ENCODE data around the gene CNPY1.

Gene CNPY1

DNA sequence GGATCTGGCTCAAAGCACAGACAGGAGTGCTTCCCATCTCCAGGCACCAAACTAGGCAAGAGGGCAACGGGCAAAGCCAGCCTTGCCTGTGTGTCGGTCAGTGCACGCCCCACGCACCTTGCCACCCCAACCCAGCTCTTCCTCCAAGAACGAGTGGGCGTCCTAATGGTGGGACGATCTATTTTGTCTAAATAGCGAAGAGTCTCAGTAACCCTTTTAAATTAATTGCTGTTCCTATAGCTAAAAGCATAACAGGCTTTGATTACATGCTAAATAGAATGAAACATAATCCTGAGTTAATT lies 76.2 kb downstream of the CNPY1 start:
- no peaks in the 10 kb centered on the region for H3K9me3 ChIP-seq (ENCODE audit: low read length)
- H3K27me3 ChIP-seq (ENCODE audit: insufficient read depth, low read length): no peaks in the 10 kb centered on the region
- H3K36me3 ChIP-seq (ENCODE audit: insufficient read depth, low read length): peaks cover 2% of the 10 kb centered on the region
- no peak overlapping the region for H2AFZ ChIP-seq (ENCODE audit: low read depth, low read length)
- H3K4me1 ChIP-seq (ENCODE audit: insufficient read depth, low read length): peaks cover 47% of the 10 kb centered on the region
- no peak overlapping the region for H3K4me3 ChIP-seq (ENCODE audit: low read length)

DNA sequence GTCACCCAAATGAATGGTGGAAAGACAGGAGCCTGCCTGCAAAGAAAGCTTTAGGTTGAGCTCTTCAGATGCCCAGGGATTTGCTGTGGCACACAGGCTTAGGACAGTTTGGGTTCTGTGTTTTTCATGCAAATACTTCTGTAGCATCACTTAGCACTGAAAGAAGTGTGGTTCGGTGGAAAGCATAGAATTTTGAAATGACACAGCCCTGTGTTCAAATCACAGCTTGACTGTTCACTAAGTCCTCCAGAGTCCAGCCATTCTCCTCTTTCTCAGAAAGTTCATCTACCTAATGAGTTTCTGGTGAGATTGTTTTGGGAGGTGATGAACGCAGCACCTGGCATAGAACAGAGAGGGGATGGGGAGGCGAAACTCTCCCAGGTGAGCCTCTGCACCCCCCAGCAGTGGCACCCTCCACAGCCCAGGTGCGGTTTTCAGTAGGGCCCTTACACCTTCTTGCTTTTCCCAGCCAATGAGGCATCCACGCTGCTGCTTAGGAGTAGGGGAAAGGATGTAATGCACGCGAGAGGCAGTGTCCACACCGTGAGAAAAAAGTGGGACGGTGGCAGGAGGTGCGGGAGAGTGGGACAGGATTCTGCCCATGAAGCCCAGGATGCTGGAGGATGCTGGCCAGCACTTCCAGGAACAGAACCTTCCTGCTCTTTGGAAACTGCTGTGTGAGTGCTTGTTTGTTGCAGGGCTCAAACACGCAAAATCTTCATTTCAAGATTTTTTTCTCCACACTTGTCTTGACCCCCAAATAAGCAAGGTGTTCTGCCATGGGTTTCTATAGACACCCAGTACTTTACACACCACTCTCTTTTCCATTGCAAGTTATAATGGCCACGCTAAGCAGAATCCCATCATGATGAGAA lies 76.8 kb downstream of the CNPY1 start:
- peaks cover 2% of the 10 kb centered on the region for H3K36me3 ChIP-seq (ENCODE audit: insufficient read depth, low read length)
- H2AFZ ChIP-seq (ENCODE audit: low read depth, low read length): no peak overlapping the region
- H3K9me3 ChIP-seq (ENCODE audit: low read length): no peaks in the 10 kb centered on the region
- H3K4me3 ChIP-seq (ENCODE audit: low read length): peak overlapping the region; percentile 84
- no peaks in the 10 kb centered on the region for H3K27me3 ChIP-seq (ENCODE audit: insufficient read depth, low read length)
- peaks cover 50% of the 10 kb centered on the region for H3K4me1 ChIP-seq (ENCODE audit: insufficient read depth, low read length)

DNA sequence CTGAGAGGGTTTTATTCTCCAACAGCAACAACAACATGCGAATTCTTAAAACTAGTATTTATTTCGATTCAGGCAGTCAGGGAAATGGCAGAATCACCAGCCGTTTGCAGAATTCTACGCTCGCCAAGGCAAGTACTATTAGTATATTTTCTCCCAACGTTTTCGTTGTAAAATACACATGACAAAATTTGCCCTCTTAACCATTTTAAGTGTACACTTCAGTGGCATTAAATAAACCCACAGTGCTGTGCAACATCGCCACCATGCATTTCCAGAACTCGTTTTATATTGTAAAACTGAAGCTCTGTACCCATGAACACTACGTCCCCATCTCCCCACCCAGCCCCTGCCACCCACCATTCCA lies 77.6 kb downstream of the CNPY1 start:
- H3K4me3 ChIP-seq (ENCODE audit: low read length): peak overlapping the region; percentile 84
- peak overlapping the region; percentile 39 for H2AFZ ChIP-seq (ENCODE audit: low read depth, low read length)
- H3K9me3 ChIP-seq (ENCODE audit: low read length): no peaks in the 10 kb centered on the region
- H3K36me3 ChIP-seq (ENCODE audit: insufficient read depth, low read length): peaks cover 5% of the 10 kb centered on the region
- H3K4me1 ChIP-seq (ENCODE audit: insufficient read depth, low read length): peaks cover 50% of the 10 kb centered on the region
- H3K27me3 ChIP-seq (ENCODE audit: insufficient read depth, low read length): no peaks in the 10 kb centered on the region

DNA sequence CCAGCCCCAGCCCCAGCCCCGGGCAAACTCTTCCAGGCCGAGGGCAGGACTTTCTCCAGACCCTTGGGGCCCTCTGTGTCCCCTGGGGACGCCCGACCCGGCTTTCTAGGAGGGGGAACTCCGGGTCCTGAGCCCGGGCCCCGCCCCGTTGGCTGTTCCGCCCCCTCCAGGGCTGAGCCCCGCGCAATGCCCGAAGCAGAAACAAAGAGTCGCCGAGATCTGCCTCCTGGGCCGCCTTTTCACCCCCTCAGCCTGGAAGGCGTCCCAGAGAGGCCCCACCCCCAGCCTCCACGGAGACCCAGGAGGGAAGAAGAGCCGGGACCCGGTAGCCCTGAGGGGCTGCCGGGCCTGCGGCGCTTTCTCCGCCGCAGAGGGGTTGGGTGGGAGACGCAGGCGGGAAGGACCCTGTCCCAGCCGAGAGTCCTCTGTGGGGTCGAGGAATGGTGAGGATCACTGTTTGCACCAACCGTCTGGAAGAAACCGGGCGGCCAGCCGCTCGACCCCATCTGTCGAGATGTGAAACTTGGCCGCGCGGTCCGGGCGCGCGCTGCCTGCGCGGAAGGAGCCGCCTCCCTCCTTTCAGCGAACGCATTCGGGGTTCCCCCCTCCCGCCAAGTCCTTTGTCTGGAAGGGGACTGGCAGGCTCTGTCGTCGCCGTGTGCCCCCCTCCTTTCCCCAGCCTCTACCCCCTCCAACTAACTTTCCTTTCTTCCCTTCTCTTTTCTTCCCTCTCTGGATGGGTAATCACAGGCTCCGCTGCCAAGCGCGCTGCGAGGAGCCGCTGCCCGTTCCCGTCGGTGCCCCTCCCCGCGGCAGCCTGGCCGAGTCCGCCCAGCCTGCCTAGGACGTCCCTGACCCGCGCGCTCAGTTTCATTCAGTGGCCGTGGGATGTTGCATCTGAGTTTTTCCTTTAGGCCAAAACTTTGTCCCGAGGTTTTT lies 78.2 kb downstream of the CNPY1 start:
- Histone ChIP-seq H3K4me3 (ENCODE audit: low read length) (peak overlapping the region; percentile 84), H3K27me3 (ENCODE audit: insufficient read depth, low read length) (no peaks in the 10 kb centered on the region), H3K36me3 (ENCODE audit: insufficient read depth, low read length) (peaks cover 5% of the 10 kb centered on the region), H3K9me3 (ENCODE audit: low read length) (no peaks in the 10 kb centered on the region), H2AFZ (ENCODE audit: low read depth, low read length) (peak overlapping the region; percentile 39), H3K4me1 (ENCODE audit: insufficient read depth, low read length) (peaks cover 47% of the 10 kb centered on the region)

DNA sequence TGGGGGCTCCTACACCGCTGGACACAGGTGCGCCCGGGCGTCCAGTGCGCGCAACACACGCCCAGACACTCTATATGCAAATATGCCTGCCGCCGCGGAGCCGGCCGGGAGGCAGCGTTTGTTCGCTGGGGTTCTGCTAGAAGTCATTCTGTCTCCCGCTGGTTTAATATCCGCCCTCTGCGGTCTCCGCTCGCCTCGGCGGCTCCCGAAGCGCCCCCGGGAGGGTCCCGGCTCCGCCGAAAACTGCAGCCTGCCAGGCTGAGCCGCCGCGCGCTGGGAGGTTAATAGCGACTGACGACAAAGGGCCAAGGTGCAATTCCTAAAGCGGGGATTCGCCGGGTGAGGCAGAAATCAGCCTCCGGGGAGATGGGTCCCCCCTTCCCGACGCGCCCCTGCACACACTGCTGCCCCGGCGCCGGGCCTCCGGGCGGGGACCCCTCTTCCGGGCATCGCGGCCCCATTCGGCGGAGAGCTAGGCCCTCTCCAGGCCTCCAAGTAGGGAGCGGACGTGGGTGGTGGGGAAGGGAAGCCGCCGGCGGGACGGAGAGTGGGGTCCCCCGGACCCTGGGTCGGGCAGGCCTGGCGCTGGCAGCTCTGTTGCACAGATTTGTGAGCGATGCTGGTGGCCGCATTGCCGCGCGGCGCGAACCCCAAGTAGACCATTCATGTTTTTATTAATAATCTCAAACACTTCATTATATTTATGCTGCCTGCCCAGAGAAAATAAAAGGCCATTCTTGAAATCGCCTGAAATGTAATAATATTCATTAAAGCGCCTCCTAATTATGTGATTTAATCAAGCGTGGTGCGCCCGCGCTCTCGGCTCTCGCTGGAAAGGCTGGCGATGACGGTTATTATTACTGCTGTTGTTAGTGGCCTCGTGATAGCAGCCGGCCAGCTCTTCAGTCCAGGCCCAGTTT lies 79.3 kb downstream of the CNPY1 start:
- Histone ChIP-seq H3K36me3 (ENCODE audit: insufficient read depth, low read length) (peaks cover 14% of the 10 kb centered on the region), H2AFZ (ENCODE audit: low read depth, low read length) (peak overlapping the region; percentile 67), H3K4me1 (ENCODE audit: insufficient read depth, low read length) (peaks cover 36% of the 10 kb centered on the region), H3K9me3 (ENCODE audit: low read length) (no peaks in the 10 kb centered on the region), H3K27me3 (ENCODE audit: insufficient read depth, low read length) (no peaks in the 10 kb centered on the region), H3K4me3 (ENCODE audit: low read length) (peak overlapping the region; percentile 84)

DNA sequence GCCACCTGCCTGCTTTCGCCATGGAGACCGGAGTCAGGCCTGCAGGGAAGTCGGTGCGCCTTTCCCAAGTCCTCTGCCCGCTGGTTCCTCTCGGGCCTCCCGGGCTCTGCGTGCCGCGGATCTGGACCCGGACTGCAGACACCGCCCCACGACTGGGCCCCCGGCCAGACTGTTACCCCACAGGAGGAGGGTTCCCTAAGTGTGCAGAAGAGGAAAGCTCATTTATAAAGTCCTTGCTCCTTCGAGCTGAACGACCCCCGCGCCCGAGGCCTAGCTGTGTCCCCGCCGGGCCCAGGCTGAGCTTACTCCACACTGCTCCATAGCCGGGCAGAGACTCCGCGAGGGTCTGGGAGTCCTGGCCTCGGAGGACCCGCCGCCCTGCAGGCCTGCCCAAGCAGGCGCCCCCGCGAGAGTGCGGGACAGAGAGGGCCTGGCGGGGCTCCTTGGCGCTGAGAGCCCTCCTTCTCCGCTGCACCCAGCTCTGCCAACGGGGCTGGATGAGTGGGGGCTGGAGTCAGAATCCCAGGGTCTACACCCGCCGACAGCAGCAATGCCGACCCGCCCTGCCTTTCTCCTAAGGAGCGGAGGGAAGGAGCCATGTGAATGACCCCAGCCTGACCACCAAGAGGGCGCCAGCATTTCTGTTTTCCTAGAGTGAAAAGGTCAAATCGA lies 80.1 kb downstream of the CNPY1 start:
- H2AFZ ChIP-seq (ENCODE audit: low read depth, low read length): peak overlapping the region; percentile 67
- no peaks in the 10 kb centered on the region for H3K9me3 ChIP-seq (ENCODE audit: low read length)
- peaks cover 30% of the 10 kb centered on the region for H3K4me1 ChIP-seq (ENCODE audit: insufficient read depth, low read length)
- H3K27me3 ChIP-seq (ENCODE audit: insufficient read depth, low read length): no peaks in the 10 kb centered on the region
- peaks cover 17% of the 10 kb centered on the region for H3K36me3 ChIP-seq (ENCODE audit: insufficient read depth, low read length)
- H3K4me3 ChIP-seq (ENCODE audit: low read length): peak overlapping the region; percentile 84

DNA sequence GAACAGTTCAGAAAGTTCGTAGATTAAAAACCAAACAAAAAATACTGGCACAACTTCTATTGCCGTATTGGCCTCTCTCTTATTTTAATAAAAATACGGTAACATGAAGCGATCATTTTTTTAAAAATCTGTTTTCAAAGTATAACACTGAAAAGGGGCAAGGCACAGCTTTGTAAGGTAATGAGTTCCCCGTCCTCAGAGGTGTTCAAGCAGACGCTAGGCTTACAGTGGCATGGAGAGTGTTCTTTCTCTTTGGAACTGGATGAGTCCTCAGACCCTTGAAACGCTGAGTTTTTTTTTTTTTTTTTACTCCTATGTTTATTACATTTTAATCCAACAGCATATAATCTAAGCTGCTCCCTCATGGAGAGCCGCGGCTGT lies 80.6 kb downstream of the CNPY1 start:
- H3K4me3 ChIP-seq (ENCODE audit: low read length): no peak overlapping the region
- H3K27me3 ChIP-seq (ENCODE audit: insufficient read depth, low read length): no peaks in the 10 kb centered on the region
- no peaks in the 10 kb centered on the region for H3K9me3 ChIP-seq (ENCODE audit: low read length)
- H2AFZ ChIP-seq (ENCODE audit: low read depth, low read length): no peak overlapping the region
- peaks cover 17% of the 10 kb centered on the region for H3K36me3 ChIP-seq (ENCODE audit: insufficient read depth, low read length)
- H3K4me1 ChIP-seq (ENCODE audit: insufficient read depth, low read length): peaks cover 30% of the 10 kb centered on the region

DNA sequence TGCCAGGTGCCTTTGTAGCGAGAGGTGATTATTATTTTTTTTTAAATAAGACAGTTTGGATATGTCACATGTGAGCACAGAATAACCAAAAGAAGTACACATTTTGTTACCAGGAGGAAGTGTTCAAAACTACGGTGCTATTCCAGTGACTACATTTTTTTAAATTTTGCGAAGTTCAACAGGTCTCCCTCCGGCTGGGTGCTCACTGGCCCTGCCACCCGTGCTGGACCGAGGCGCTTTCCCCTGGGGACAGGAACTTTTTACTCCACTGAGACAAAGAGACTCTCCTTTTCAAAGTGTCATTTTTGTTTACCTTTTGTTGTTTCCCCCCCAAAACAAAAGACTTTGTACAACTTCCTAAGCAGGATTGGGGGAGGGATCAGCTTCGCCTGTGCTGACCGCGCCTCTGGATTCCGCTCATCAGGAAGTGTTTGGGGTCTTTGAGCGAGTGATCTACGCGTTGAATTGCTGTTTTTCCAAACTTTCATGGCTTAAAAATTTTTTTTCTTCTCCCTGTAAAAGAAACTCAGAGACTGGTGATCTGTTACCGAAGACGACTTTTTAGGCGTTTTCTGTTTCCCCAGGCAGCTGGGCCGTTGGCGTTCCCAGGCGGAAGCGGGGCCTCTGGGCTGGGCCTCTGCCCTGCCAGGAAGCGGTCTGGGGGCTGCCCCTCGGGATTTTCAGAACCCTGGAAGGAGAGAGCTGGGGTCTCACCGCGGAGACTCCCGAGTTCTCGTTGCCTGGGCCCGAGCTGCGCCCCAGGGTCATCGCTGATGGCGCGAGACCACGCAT lies 81.2 kb downstream of the CNPY1 start:
- H3K36me3 ChIP-seq (ENCODE audit: insufficient read depth, low read length): peaks cover 17% of the 10 kb centered on the region
- no peak overlapping the region for H3K4me3 ChIP-seq (ENCODE audit: low read length)

DNA sequence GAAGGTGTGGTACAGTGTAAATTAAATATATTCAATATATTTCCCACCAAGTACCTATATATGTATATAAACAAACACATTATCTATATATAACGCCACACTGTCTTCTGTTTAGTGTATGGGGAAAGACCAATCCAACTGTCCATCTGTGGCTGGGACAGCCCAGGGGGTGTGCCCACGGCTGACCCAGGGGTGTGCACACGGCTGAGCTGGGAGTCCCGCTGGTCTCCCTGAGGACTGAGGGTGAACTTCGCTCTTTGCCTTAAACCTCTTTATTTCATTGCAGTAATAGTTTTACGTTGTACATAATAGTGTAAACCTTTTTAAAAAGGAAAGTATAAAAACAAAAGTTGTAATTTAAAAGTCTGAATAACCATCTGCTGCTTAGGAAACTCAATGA lies 82.2 kb downstream of the CNPY1 start:
- H3K9me3 ChIP-seq (ENCODE audit: low read length): no peaks in the 10 kb centered on the region
- H2AFZ ChIP-seq (ENCODE audit: low read depth, low read length): no peak overlapping the region
- H3K4me3 ChIP-seq (ENCODE audit: low read length): no peak overlapping the region
- H3K4me1 ChIP-seq (ENCODE audit: insufficient read depth, low read length): peaks cover 35% of the 10 kb centered on the region
- H3K27me3 ChIP-seq (ENCODE audit: insufficient read depth, low read length): no peaks in the 10 kb centered on the region
- H3K36me3 ChIP-seq (ENCODE audit: insufficient read depth, low read length): peaks cover 17% of the 10 kb centered on the region

More for the DNA sequence above, 81.2 kb downstream of the CNPY1 start:
- Histone ChIP-seq H3K4me1 (ENCODE audit: insufficient read depth, low read length) (peaks cover 32% of the 10 kb centered on the region), H3K27me3 (ENCODE audit: insufficient read depth, low read length) (no peaks in the 10 kb centered on the region), H2AFZ (ENCODE audit: low read depth, low read length) (no peak overlapping the region), H3K9me3 (ENCODE audit: low read length) (no peaks in the 10 kb centered on the region)

DNA sequence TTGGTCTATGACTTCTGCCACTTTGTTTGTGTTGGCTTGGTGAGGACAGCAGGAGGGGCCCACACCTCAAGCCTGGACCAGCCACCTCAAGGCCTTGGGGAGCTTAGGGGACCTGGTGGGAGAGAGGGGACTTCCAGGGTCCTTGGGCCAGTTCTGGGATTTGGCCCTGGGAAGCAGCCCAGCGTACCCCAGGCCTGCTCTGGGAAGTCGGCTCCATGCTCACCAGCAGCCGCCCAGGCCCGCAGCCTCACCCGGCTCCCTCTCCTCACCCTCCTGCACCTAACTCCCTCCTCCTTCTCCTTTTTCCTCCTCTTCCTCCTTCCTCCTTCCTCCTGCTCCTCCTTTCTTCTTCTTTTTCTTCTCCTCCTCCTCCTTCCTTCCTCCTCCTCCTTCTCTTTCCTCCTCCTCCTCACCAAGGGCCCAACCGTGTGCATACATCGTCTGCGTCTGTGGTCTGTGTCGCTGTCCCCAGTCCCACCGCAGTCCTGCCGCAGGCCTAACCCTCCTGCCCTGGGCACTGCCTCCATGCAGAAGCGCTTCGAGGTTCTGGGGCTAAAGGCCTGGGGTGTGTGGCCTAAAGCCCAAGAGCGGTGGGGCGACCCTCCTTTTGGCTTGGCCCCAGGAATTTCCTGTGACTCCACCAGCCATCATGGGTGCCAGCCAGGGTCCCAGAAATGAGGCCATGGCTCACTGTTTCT lies 83.1 kb downstream of the CNPY1 start:
- no peak overlapping the region for H2AFZ ChIP-seq (ENCODE audit: low read depth, low read length)
- peaks cover 27% of the 10 kb centered on the region for H3K4me1 ChIP-seq (ENCODE audit: insufficient read depth, low read length)

DNA sequence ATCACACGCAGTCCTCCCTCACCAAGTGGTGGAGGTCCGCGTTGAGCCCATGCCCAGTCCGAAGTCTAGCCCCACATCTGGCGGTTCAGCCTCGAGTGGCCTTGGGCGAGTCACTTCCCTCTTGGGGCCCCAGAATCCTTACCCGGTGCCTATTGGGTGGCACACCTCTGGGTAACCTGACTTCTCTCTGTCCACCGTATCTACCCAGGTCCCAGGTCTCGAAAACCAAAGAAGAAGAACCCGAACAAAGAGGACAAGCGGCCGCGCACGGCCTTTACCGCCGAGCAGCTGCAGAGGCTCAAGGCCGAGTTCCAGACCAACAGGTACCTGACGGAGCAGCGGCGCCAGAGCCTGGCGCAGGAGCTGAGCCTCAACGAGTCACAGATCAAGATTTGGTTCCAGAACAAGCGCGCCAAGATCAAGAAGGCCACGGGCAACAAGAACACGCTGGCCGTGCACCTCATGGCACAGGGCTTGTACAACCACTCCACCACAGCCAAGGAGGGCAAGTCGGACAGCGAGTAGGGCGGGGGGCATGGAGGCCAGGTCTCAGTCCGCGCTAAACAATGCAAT lies 84.1 kb downstream of the CNPY1 start:
- Histone ChIP-seq H3K4me1 (ENCODE audit: insufficient read depth, low read length) (peaks cover 27% of the 10 kb centered on the region), H3K36me3 (ENCODE audit: insufficient read depth, low read length) (peaks cover 17% of the 10 kb centered on the region)

More for the DNA sequence above, 83.1 kb downstream of the CNPY1 start:
- Histone ChIP-seq H3K27me3 (ENCODE audit: insufficient read depth, low read length) (no peaks in the 10 kb centered on the region), H3K9me3 (ENCODE audit: low read length) (no peaks in the 10 kb centered on the region), H3K36me3 (ENCODE audit: insufficient read depth, low read length) (peaks cover 17% of the 10 kb centered on the region), H3K4me3 (ENCODE audit: low read length) (no peak overlapping the region)

More for the DNA sequence above, 84.1 kb downstream of the CNPY1 start:
- Histone ChIP-seq H3K4me3 (ENCODE audit: low read length) (no peak overlapping the region), H2AFZ (ENCODE audit: low read depth, low read length) (no peak overlapping the region), H3K27me3 (ENCODE audit: insufficient read depth, low read length) (no peaks in the 10 kb centered on the region), H3K9me3 (ENCODE audit: low read length) (no peaks in the 10 kb centered on the region)

Data from neuron (in vitro differentiated cells).